Measurements from ENCODE around the gene ADGRB3. TPM values are rescaled to one million over a fixed set of nuclear protein-coding genes. Genes with fewer than 3 reads are reported as not detected.

The ADGRB3 gene
- total and polyA plus RNA-seq, 2 donors (not counting 3 experiments of a cell fraction or from before 2014, with no cell fraction given), result not detected

GRCh38 chr6:69063401-69063800 is 428.3 kb downstream of the ADGRB3 start:
- FAIRE-seq (no peak), DNase-seq (ENCODE audit: low read depth, low spot score) (no peak)
- Histone ChIP-seq H3K9me1 (replicated peaks; ENCODE audit: control insufficient read depth, extremely low read depth, insufficient read depth, low read length) (no peaks in the 10 kb centered on the region), H2AFZ (ENCODE audit: low read depth, low read length) (no peak overlapping the region), H3K27me3 (ENCODE audit: control insufficient read depth in 2 of 2, insufficient read depth in 2 of 2, low read length in 2 of 2) (no peaks in the 10 kb centered on the region), H3K4me3 (replicated peaks in 1 of 3; ENCODE audit: insufficient read depth in 1 of 3, low read depth in 1 of 3, low read length in 3 of 3) (no peak overlapping the region), H3K9me3 (replicated peaks; ENCODE audit: control insufficient read depth, insufficient read depth, low read length) (no peaks in the 10 kb centered on the region), H3K27ac (ENCODE audit: insufficient read depth, low read depth, low read length) (no peak overlapping the region), H3K4me1 (ENCODE audit: control insufficient read depth, extremely low read depth, insufficient read depth, low read length) (no peaks in the 10 kb centered on the region), H3K4me2 (ENCODE audit: insufficient read depth, low read length) (no peak overlapping the region), H4K20me1 (replicated peaks; ENCODE audit: control insufficient read depth, extremely low read depth, insufficient read depth, low read length) (no peaks in the 10 kb centered on the region), H3K36me3 (ENCODE audit: control insufficient read depth in 2 of 2, extremely low read depth in 1 of 2, insufficient read depth in 2 of 2, low read length in 2 of 2) (no peaks in the 10 kb centered on the region), H3K9ac (replicated peaks; ENCODE audit: extremely low read depth, insufficient read depth, low read length) (no peak overlapping the region), H3K79me2 (ENCODE audit: control insufficient read depth, insufficient read depth, low read length) (no peaks in the 10 kb centered on the region)
- intact Hi-C loops (cut with micrococcal nuclease) (no loop called here), dilution Hi-C loops (cut with MboI; ENCODE audit: extremely low pct_ligation_motif_present, low sequenced_read_pairs) (no loop called here)
- ChIA-PET CTCF (no interaction called here), POLR2A (no interaction called here)
- TF ChIP-seq FOS (IDR thresholded peaks at IDR 0.05; ENCODE audit: borderline replicate concordance, insufficient read depth, low read length) (no peak), EZH2 (IDR thresholded peaks at IDR 0.05; ENCODE audit: borderline replicate concordance, low read depth, low read length, severe bottlenecking) (no peak), POLR2A (IDR thresholded peaks at IDR 0.05; ENCODE audit: low read depth, low read length) (no peak), MYC (IDR thresholded peaks at IDR 0.05; ENCODE audit: low read depth, low read length) (no peak), GATA2 (IDR thresholded peaks at IDR 0.05; ENCODE audit: insufficient read depth, insufficient read length, low read depth, low read length) (no peak), CTCF (IDR thresholded peaks at IDR 0.05; ENCODE audit: extremely low read depth in 1 of 2, insufficient read depth in 1 of 2, low read depth in 1 of 2, low read length in 2 of 2) (no peak), MAX (IDR thresholded peaks at IDR 0.05; ENCODE audit: insufficient read depth, insufficient read length) (no peak), POLR2AphosphoS5 (IDR thresholded peaks at IDR 0.05; ENCODE audit: insufficient read depth, low read depth, low read length) (no peak), JUN (IDR thresholded peaks at IDR 0.05; ENCODE audit: borderline replicate concordance, insufficient read depth, insufficient read length, low read depth) (no peak)
- BruUV-seq (replicated peaks), result no TSS peak
